ENCODE results near the gene RXRG.

RXRG gene

DNA sequence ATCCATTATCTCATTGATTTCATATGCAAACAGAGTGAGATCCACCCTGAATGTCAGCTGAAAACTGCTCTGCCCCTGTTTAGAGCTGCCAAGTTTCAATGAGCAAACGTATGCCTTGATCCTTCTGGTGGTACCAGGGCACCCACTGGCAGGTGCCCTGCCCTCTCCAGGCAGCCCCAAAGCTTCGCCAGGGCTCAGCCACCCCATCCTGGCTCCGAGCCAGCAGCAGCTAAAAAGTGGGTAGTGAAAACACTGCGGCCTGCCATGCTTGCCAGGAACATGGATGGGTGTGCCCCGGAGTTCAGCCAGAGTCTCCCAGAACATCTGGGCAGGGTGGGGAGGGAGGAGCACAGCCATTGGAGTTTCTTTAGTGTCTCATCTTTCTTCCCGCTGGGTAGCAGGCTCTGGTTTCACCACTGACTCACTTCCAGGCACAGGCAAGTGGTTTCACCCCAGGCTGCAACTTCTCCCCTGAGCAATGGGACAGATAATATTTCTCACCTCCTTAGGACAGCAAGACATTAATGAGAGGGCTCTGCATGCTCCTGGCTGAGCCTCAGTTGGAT is 80.3 kb downstream of the RXRG start:
- peak; percentile 51 for DNase-seq

DNA sequence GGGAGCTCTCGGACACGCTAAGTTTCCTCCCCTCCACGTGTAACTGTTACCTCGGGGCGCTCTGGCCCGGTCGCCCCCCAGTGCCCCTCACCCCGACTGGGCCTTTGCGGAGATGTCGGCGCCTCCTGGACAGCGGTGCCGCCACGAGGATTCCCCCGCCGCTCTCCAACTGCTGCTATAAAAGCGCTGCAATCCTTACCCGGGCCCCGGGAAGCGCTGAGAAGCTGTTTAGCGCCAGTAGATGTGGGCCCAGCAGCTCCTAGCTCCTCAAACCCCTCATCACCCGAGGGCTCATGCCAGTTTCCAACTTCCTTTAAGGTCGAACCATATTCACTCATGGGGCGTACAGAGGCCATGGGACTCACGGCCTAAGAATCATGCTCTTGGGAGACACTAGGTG is 88.0 kb downstream of the RXRG start:
- DNase-seq, result no peak

DNA sequence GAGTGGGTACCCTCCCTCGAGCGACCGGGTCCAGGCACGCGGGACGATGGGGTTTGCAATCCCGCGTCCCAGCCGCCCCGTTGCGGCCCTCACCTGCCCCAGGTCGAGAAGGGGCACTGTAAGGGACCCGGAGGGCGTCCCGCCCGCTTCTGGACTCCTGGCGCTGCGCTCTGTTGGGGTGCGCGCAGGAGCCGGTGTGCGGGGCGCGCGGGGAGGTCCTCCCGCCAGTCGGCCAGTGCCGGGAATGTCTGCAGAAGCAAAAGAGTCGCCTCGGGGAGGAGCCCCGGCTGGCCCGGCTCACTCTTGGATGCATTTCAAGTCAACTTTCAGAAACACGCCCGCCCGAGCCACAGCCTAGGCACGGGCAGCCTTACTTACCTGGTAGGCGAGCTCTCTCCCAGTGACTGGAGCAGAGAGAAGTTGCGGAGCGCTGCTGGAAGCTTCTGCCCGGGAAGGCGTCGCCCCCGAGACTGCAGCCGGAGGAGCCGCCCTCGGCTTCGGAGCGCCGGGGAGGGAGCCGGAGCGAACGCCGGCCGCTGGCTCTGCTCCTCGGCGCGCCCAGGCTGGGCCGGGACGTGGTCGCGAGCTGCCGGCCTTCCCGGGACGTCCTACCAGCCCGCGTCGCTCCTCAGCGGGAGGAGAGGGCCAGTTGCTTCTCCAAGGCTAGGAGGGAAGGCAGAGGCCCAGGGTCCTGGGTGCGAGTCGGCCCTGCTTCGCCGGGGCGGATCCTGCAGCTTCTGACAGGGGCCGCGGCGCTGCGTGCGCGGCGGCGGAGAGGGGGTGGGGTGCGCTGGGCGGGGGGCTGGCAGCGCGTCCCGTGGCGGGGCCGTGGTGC is 88.7 kb downstream of the RXRG start, which contains the start of gene LMX1A:
LMX1A (minus strand) TSS at position 739 of the 835 bp plus-strand sequence. CDS start 1,156 bp downstream, outside the sequence.
- DNase-seq, result no peak

DNA sequence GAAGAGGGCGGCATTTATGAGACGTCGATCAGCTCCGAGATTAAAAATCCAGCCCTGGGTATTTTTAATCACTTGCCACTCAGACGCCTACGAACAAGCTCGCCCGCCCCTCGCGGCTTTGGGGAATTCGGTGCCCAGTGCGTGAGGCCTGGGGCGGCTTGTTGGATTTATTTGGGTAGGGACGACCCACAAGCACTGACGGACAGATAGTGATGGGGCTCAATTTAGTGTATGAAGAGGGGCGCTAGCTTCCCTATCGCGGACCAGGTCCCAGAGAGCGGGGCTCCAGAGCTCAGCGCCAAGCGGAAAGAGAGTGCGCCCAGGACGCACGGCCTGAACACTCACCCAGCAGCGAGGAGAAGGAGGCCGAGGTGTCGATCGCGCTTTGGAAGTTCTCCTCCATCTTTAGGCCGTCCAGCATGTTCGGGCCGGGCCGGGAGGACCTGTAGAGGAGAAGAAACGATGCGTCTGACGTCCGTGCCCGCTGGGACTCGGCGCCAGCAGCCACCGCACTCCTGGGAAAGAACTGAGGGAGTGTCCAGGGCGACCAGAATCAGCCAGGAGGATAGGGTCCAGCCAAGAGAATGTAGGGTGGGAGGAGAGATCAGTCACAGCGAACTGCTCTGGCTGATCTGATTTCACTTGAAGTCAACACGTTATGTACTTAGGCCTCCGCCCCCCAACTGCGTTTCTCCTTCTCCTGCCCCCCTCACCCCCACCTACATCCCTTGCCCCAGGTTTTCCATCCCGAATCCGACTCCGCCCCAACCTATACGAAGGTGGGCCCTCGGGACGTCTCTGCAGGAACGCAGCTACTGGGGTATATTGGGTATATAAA is 89.6 kb downstream of the RXRG start:
- no peak for DNase-seq

DNA sequence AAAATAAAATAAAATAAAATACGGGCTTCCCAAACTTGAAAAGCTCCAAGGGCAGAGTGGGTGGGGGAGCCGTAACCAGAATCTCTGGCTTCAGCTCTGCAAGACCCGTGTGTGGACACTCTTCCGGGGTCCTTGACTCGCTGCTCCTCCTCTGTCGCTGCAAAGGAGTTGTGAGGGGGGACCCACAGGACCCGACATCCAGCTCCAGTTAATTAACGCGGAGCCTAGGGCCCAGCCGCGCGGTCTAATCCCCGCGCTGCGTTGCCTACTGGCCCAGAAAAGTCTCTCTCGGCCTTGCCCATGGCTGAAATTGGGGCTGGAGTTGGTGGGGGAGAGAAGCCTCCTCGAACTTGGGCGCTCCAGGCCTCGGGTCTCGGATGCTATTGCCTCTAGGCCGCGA is 90.2 kb downstream of the RXRG start:
- DNase-seq, result no peak

DNA sequence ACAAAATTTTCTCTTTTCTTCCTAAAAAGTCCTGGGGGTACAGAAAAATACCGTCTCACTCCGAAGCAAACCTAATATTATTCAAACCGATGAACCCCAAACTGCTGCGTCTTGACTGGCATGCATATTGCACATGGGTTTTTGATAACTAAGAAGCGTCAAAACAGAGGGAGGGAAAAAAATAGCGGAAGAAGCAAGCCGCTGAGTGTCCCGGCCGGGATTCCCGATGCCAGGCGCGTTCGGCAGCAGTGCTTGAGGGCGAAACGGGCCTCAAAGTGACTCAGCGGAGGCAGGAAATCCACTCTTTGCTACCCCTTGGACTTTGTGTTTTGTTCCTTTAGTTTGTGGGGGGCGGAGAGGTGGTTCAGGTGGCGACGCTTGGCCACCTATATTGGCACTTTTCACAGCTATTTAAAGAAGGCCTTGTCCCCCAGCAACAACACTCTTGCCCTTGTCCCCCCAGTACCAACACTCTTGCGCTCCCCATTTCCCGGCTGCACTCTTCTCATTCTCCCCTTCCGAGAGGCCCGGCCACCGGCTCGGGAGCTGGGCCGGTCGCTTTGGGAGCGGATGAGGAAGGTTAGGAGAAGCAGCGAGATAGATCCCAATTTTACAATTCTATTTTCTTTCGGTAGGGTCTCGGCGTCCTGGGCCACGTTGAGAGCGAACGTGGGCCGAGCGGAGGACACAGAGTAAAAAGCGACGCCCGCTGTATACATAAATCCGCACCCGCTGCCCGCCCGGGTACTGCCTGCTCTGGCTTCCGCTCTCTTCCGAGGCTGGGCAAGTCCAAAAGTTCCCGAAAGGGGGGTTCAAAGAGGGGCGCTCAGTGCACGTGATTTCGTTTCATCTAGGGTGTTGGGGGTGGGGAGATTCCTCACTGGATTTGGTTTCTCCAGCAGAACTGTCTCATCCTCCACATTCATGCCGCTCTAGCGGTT is 90.9 kb downstream of the RXRG start:
- DNase-seq, result no peak

DNA sequence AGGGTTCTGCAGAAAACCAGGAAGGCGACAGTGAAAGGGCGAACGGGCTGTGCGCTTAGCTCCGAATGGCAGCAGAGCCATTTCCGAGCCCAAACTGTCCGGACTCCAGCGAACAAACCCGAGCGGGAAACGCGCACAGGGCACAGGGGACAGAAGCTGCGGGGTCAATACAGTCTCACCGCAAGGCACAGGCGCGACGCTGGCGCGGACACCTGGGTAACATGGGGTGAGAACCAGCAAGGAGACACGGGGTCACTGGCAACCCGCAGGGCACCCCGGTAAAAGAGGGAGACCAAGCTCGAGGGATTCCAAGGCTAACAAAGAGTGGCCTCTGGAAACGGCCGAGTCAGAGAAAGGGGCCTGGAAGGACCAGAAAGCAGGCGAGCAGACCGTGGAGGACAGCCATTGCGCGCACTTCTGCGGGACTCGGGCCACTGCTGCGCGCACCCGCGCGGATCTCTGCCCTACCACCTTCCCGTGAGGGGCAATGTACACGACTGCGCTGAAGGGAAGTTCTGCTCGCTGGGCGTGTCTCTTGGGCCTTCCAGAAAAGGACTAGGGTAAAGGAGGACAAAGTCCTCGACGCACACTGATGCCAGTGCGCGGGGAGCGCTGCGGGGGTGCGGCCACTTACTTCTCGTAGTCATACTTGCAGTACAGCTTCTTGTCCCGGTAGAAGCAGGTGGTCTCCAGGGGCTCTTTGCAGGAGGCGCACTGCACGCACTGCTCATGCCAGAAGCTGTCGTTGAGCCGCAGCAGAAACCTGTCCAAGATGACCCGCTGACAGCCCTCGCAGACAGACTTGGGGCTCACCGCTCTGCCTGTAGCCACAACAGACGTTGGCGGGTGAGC is 92.3 kb downstream of the RXRG start:
- DNase-seq, result no peak

DNA sequence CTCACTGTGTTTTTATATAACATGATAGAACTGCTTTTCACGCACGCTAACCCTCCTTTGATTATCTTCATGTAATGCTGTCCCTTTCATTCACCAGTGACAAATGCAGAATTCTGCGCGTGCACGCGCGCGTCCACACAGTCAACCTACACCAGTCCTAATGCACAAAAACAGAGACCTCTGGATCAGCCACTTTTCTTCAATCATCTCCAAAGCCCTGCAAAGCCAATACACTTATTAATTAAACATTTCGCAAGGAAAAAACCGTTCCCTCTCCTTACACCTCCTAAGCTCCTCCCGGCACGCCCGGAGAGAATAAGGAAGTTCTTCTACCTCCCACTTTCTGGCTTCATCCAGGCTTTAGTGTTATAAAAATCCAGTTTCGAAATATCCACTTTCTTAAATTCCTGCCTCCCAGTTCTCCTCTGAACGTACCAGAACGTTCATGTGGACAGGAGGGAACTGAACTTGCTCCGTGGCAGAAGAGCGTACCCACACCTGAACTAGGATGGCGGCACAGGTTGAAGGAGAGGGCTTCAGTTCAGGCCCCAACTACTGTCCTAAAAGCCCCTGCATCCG is 93.0 kb downstream of the RXRG start:
- no peak for DNase-seq
